Stimulated activated CD4-positive, alpha-beta T cell treated with anti-CD3 and anti-CD28 coated beads, Interleukin-15, amount 100 ng/mL, for 24 hours (primary cell): ENCODE data around the gene SLCO4A1.

Experiments used
- DNase-seq: peaks from one replicate; pipeline ENCODE4 v3.0.0-alpha.2; 2020

Gene SLCO4A1

DNA sequence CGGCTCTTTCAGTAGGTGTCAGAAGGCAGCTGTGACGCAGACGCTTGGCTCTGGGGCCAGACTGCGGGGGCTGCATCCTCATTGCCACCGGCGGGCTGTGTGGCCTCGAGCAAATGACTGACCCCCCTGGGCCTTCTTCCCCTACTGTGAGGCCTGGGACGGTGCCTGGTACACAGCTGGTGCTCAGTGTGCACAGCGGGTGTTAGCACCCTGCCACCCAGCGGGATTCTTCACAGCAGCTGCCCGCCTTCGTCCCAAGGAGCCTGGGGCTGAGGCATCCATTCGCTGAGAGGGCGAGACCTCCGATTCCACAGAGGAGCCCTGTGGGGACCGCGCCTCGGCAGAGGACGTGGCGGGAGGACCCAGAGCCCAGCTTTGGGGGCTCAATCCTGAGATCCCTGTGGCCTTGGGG lies 10.6 kb downstream of the SLCO4A1 start:
- DNase-seq = no peak

DNA sequence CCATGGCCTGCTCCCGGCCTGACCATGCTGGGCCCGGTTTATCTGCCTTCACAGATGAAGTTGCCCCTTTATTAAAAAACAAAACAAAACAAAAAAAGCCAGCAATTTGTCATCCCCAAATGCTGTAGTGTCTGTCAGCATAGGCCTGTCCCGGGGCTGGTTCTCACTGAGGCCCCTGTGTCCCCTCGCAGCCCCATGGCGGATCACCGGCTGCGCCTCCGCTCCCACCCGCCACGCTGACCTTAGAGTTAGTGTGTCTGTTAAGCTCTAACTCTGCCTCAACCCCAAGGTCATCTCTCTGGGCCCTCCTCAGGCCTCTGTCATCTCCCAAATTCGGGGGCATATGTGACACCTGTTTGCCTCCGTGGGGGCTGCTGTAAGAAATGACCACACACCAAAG lies 11.1 kb downstream of the SLCO4A1 start:
- no peak for DNase-seq

DNA sequence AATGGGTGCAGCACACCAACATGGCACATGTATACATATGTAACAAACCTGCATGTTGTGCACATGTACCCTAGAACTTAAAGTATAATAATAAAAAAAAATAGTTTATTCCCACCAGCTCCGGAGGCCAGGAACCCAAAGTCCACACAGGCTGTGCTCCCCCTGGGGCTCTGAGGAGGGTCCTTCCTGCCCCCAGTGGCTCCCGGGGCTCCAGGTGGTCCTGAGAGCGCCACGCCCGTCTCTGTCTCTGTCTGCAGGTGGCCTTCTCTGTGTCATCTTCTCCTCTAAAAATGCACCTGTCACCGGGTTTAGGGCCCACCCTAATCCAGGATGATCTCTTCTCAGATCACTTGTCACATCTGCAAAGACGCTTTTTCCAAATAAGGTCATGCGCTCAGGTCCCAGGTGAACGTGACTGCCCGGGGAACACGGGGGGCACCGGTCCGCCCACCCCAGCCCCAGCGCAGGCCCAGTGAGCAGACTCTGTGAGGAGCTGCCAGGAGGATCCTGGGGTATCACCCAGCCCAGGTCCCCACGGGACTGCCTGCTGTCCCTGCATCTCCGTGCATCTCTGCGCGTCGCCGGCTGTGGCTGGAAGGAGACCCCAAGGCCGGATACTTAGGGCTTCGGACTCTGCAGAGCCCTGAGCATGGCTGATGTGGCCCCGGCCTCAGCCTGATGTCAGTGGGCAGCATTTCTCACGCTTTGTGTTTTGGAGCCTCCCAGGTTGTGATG lies 11.8 kb downstream of the SLCO4A1 start:
- no peak for DNase-seq

DNA sequence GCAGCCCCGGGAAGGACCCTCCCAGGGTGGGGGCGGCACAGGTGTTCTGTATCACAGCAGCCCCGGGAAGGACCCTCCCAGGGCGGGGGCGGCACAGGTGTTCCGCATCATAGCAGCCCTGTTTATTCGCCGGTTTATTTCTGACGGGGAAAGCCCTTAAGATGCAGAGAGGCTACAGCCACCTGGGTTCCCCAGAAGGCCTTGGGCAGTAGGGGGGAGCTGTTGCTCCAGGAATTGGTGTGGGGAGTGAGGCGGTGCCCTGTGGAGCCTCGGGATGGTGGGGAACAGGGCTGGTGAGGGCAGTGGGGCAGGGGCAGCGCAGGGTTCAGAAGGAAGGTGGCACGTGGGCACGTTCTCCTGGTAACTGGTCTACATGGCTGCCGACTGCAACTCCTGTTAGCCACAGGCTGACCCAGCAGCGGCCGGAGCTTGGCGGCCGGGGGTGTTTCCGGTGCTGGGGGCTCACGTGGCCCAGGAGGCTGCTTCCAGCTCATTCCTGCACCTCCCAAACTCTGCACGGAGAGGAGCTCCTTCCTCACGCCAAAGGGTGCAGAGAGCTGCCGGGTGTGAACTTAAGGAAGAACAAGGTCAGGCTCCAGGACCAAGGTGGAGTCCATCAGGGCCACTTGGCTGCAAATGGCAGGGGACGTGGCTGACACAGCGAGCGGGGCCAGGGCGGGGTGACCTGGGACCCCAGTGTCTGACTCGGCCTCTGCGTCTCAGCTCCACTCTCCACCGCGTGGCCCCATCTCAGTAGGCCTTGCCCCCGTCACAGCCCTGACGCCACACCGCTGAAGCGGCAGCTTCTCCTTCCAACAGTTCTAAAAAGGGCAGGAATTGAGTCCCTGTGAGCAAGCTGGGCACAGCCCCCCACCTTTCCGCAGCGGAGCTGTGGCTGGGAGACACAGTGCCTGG lies 13.2 kb downstream of the SLCO4A1 start:
- no peak for DNase-seq

DNA sequence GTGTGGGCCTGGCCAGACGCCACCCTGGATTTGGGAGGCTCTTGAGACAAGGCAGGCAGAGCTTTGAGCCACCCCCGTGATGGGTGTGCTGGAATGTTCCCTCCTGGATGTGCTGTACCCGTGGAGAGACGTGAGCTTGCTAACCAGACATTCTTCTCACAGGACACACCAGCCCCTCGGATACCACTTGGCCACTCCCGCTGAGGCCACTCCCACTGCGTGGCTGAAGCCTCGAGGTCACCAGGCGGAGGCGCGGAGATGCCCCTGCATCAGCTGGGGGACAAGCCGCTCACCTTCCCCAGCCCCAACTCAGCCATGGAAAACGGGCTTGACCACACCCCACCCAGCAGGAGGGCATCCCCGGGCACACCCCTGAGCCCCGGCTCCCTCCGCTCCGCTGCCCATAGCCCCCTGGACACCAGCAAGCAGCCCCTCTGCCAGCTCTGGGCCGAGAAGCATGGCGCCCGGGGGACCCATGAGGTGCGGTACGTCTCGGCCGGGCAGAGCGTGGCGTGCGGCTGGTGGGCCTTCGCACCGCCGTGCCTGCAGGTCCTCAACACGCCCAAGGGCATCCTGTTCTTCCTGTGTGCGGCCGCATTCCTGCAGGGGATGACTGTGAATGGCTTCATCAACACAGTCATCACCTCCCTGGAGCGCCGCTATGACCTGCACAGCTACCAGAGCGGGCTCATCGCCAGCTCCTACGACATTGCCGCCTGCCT lies 14.1 kb downstream of the SLCO4A1 start:
- no peak for DNase-seq

DNA sequence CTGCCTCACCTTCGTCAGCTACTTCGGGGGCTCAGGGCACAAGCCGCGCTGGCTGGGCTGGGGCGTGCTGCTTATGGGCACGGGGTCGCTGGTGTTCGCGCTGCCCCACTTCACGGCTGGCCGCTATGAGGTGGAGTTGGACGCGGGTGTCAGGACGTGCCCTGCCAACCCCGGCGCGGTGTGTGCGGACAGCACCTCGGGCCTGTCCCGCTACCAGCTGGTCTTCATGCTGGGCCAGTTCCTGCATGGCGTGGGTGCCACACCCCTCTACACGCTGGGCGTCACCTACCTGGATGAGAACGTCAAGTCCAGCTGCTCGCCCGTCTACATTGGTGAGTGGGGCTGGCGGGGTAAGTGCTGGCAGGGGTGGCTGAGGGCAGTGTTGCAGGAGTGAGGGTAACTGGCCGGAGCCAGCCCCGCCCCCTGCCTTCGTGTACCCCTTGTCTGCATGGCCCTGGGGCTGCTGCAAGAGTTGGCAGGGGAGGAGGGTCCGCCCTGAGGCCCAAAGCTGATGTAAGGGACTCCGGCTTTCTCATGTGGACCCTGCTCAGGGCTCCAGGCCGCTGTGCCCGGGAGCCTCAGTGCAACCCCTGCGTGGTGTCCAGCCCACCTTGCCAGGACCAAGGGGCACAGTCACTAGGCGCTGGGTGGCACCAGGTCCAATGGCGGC lies 14.8 kb downstream of the SLCO4A1 start:
- DNase-seq = no peak

DNA sequence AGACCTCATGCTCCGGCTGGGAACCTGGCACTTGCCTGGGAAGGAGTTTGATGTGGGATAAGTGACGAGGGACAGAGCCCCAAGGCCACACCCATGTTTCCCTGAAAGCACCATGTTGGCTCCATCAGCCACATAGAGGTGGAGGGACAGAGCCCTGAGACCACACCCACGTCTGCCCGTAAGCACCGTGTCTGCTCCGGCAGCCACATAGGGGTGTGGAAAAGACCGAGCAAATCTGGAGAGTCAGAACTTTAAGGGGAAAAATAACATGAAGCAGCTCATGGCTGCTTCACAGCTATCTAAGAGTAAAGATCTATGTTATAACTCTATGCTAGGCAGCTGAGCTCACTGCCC lies 15.3 kb downstream of the SLCO4A1 start:
- no peak for DNase-seq

DNA sequence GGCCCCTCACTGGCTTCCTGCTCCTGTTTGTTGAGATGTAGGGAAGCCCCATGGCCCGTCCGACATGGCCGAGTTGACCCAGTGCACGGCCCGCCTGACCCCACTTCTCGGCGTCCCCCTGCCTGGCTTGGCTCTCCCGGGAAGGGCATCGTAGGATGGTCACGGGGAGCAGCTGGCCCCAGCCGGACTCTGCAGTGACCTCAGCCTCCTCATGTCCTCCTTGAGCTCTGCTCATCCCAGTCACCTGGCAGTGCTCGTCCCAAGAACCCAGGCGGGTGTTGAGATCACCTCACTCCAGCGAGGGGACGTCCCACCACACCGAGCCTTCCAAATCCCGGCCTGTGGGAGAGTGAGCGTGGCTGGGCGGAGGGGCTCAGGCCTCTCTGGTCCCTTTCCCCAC lies 15.7 kb downstream of the SLCO4A1 start:
- no peak for DNase-seq

DNA sequence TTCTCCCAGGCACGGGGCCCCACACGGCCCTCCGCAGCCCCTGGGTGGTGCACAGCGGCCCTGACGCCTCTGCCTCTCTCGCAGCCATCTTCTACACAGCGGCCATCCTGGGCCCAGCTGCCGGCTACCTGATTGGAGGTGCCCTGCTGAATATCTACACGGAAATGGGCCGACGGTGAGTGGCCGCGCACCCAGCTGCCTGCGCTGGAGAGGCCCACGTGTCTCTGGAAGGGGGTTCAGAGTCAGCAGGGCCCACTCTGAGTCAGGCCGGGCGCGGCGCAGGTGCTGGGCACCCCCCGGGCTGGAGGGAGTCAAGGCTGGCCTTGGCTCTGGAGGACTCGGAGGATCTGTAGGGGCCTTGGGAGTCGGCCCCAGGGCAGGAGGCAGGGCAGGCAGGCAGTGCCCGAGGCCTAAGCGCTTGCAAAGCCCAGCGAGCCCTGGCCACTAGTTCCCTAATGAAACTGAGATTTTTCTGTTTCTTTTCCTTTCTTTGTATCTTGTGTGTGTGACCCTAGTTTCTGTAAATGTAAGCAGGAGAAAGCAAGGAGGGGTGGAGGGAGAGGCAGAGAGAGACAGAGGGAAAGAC lies 16.4 kb downstream of the SLCO4A1 start:
- no peak for DNase-seq

DNA sequence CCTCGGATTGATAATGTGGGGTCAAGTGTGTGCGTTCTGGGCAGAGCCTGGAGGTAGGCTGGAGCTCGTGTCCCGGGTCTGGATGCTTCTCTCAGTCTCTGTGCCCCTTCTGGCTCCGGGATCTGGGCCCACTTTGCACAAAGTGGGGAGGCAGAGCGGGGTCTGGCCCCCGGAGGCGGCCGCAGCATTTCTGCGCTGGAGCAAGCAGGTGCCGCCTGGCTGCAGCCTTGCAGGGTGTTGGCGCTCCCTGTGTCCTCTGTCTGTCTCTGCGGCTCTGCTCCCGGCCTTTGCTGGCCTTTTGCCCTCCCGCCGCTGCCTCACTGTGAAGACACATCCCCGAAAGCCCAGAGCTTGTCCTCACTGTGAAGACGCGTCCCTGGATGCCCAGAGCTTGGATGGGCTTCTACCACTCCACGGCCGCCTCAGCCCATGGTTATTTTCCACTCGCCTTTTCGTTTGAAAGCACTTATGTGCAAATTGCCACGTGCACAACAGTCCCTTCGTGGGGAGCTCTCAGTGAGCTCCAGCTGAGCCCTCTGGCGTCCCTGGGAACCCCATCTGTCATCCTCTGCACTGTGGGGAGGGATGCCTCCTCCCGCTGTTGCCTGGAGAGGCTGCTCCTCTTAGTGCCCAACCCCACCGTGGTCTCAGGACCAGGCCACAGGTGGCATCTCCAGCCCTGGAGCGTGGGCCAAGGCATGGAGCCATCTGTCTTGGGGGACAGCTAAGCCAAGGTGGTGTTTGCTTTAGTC lies 17.4 kb downstream of the SLCO4A1 start:
- no peak for DNase-seq

DNA sequence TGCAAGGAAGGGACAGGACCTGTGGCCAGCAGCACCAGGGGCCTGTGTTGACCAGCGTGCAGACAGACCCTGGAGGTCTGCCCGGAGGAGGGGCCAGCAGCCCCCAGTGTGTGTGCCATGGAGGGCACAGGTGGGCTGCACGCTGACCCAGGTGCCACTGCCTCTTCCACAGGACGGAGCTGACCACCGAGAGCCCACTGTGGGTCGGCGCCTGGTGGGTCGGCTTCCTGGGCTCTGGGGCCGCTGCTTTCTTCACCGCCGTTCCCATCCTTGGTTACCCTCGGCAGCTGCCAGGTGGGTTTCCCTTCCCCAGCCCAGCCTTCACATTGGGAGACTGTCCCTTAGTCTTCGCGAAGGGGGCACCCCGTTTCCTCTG lies 17.9 kb downstream of the SLCO4A1 start:
- no peak for DNase-seq

DNA sequence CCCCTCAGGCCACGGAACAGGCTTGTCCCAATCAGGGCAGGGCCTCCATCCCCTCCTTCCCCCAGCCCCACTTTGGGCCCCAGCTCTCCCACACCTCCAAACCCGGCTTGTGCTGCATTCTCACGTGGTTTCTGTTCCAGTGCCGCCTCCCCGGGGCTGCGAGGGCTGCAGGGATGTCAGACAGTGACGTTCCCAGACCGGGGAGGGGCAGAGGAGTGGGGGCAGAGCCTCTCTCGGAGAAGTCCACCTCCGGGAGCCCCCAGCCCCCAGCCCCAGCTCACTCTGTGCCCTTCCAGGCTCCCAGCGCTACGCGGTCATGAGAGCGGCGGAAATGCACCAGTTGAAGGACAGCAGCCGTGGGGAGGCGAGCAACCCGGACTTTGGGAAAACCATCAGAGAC lies 18.5 kb downstream of the SLCO4A1 start:
- no peak for DNase-seq

DNA sequence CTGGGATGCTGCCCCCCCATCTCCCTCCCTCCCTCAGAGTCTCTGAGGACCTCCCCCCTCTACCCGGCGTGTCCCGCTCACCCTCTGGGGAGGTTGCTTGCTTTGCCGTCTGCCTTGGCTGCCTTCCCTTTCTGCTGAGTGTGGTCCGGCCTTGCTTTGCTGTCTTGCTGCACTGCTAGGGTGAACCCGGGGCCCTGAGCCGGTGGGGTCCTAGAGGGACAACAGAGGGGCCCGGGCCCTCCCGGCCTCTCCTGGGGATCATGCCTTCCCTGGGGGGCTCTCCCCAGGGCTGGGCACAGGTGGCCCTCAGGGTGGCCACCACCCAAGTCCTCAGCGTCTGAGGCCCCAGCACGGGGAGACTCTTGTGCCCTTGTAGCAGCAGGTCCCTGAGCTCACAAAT lies 19.3 kb downstream of the SLCO4A1 start:
- no peak for DNase-seq

DNA sequence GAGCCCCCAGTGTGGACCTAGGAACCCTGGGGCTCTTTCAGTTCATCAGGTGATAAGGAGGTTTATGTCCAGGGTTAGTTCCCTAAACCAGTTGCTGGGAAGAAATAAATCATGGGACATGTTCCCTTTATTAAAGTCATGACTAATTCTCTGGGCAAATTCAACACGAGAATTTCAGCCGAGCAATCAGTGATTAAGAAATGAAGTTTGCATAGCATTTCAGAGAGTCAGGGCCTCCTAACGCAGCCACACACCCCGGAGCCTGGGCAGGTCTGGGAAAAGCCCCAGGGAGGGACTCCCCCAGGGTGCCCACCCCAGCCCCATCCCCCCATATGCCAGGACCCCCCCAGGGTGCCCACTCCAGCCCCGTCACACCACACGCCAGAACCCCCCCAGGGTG lies 20.1 kb downstream of the SLCO4A1 start:
- DNase-seq = no peak

DNA sequence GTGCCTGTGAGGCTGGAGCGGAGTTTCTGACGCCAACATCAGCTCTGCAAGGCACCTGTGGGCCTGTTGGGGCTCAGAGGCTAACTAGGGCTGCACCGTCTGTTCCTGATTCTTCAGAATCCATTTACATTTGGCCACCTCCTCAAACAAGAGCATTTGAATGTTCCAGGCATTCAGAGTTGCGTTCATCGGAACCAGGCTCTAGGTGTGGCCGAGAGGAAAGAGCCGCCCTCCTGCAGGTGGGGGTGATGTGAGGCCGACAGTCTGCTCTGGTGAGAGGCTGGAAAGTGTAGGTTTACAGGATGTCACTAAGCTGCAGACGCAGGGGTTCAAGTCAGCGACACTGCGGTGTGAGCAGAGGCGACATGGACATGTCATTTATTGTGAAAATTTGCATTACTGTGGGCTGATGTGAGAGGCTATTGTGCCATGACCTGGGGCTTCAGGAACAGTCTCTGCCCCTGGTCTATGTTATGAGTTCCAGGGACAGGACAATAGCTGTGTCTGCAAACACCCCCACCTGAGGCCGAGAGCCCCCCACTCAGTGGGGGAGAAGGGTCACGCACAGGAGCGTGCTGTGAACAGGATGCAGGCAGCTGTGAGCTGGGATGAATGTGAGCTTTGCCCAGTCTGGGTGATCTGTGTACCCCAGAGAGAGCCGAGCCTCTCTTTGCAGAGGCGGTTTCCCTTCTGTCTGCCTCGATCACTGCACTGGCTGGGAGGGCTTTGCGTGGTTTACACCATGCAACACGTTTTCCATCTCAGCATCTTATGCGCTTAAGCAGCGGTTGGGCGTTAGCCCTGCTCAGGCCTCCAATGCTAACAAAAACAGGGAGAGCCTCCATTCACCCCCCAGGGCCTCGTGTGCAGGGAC lies 21.1 kb downstream of the SLCO4A1 start:
- DNase-seq = no peak

DNA sequence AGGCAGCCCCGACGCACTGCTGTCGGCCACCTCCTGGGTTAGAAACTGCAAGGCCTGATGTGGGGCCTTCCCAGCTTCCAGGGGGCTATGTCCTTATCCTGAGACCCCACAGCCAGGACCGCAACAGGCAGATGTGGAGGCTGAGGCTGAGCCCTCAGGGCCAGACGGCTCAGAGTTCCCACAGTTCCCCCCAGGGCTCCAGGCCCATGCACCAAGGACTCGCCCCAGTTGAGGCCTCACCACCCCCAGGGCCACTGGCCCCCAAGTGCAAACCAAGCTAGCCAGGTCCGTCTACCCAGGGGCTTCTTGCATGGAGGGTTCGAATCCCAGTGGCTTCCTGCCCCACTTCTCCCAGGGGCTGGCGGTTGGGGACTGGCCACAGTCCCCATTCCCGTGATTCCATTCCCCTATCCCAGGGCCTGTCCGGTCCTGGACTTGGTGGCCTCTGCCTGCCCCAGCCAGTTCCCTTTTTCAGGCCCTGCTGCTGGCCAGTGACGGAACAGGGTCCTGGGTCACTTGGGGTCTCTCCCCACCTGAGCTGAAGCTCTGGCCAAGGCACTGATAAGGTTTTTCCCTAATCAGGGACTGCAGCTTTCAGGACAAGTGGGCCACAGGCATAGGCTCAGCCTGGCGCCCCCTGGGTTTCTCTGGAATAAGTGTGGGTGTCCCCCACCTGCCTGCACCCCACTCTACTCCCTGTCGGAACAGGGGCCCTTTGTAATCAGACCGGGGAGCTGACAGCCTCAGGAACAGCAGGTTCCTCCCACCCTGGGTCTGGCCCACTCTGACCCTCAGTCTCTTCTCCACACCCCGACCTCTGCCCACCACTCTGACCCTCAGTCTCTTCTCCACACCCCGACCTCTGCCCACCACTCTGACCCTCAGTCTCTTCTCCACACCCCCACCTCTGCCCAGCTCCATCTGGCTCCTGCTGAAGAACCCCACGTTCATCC lies 22.0 kb downstream of the SLCO4A1 start:
- no peak for DNase-seq

DNA sequence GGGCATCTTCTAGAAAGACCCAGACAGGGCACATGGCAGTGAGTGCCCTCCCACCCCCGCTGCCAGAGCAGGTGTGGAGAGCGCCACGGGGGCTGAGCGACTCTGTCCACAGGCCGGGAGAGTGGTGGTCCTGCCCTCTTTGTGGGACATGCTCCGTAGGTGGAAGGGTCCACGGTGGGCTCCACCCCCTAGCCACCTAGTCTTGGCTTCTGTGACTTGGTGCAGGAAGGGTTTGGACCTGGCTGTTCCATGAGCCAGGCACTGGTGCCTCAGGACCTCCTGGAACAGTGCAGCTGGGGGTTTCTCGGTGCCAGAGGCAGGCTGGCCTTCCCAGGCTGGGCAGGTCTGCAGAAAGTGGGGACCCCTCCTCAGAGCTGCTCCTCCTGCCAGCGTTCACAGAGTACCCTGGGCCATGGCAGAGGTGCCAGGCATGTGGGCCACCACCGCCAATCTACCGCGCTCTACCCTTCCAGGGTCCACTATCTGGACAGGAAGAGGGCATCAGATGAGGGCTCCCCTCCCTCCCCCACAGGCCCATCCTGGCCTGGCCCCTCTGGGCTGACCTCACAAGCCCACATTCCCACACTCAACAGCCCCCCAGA lies 23.0 kb downstream of the SLCO4A1 start:
- DNase-seq = no peak

DNA sequence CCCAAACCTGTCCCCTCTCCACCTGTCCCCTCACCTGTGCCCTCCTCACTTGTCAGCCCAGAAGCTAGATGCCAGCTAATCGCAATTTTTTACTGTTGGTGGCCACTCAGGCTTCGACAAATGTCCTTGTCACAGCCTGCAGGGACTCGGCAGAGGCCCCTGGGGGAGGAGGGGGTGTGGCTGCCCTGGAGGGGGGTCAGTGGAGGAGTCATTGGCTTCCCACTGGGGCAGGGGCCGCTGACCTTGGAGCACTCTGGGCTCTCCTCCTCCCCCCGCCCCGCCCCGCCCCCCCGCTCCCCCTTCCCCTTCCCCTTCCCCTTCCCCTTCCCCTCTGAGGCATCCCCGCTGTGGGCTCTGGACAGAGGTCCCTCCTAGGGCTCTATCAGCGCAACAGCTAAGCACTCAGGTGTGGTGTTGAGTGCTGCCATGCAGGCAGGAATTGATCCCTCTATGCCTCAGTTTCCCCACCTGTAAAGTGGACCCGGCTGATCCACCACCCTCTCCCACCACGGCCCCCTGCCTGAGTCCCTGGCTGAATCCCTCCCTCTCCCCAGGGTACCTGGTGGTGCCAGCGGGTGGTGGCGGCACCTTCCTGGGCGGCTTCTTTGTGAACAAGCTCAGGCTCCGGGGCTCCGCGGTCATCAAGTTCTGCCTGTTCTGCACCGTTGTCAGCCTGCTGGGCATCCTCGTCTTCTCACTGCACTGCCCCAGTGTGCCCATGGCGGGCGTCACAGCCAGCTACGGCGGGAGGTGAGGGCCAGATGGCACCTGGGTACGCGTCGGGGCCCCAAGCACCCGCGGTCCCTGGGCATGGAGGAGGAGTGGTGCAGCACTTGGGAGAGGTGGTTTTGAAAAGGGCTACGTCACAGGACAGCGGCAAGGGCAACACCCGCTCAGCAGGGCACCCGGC lies 23.8 kb downstream of the SLCO4A1 start:
- DNase-seq = no peak
